BLaER1 treated with 17β-estradiol and CSF1 and Interleukin-3, amounts not matched to agents 10 nM and 100 nM (cell line): ENCODE data around the gene SERPINA5.

Experiments
- H3K27ac ChIP-seq, 11 experiments: shearing (Covaris generic); formaldehyde crosslinking; 2 replicates each; pipeline ENCODE4 v1.8.1; 2022
- H3K27me3 ChIP-seq, 11 experiments: shearing (Covaris generic); formaldehyde crosslinking; 2 replicates each; pipeline ENCODE4 v1.8.1; 2022
- H3K36me3 ChIP-seq, 11 experiments: shearing (Covaris generic); formaldehyde crosslinking; 2 replicates each; pipeline ENCODE4 v1.8.1; 2022
- H3K4me1 ChIP-seq, 10 experiments: shearing (Covaris generic); formaldehyde crosslinking; 2 replicates each; pipeline ENCODE4 v1.8.1; 2022
- H3K4me2 ChIP-seq, 11 experiments: shearing (Covaris generic); formaldehyde crosslinking; 2 replicates each; pipeline ENCODE4 v1.8.1; 2022
- H3K4me3 ChIP-seq, 10 experiments: shearing (Covaris generic); formaldehyde crosslinking; 2 replicates each; pipeline ENCODE4 v1.8.1; 2022
- H3K9ac ChIP-seq, 11 experiments: shearing (Covaris generic); formaldehyde crosslinking; 2 replicates each; pipeline ENCODE4 v1.8.1; 2022
- H3K9me3 ChIP-seq, 11 experiments: shearing (Covaris generic); formaldehyde crosslinking; replicated peaks in 1 of 11; 2 replicates each; pipeline ENCODE4 v1.8.1; 2022
- H4K20me1 ChIP-seq, 11 experiments: shearing (Covaris generic); formaldehyde crosslinking; 2 replicates each; pipeline ENCODE4 v1.8.1; 2022
- Cebpa-rat ChIP-seq, 11 experiments: shearing (Covaris generic); IDR thresholded peaks; 2 replicates each; pipeline ENCODE4 v1.8.1; 2022

The SERPINA5 gene

GRCh38 chr14:94541234-94541975 lies 39.8 kb upstream of the SERPINA5 start:
- Histone ChIP-seq H3K27ac (no peak overlapping the region), H3K27me3 (no peaks in the 10 kb centered on the region), H3K9ac (no peak overlapping the region), H4K20me1 (no peaks in the 10 kb centered on the region), H3K4me1 (peaks cover 0 to 6% (median 0%) of the 10 kb centered on the region in 10 experiments; a peak in 1 of 20 replicates), H3K4me2 (no peak overlapping the region), H3K4me3 (no peak overlapping the region), H3K9me3 (peaks cover 0 to 19% (median 9%) of the 10 kb centered on the region in 11 experiments; a peak in 16 of 22 replicates), H3K36me3 (no peaks in the 10 kb centered on the region)
- TF ChIP-seq Cebpa-rat (IDR thresholded peaks at IDR 0.05), result no peak

GRCh38 chr14:94542111-94542810 lies 39.0 kb upstream of the SERPINA5 start:
- TF ChIP-seq Cebpa-rat (IDR thresholded peaks at IDR 0.05), result no peak
- no peak overlapping the region for H3K9ac ChIP-seq
- no peaks in the 10 kb centered on the region for H4K20me1 ChIP-seq
- H3K9me3 ChIP-seq, result peaks cover 0 to 25% (median 10%) of the 10 kb centered on the region in 11 experiments; a peak in 16 of 22 replicates
- peaks cover 0 to 6% (median 0%) of the 10 kb centered on the region in 10 experiments; a peak in 1 of 20 replicates for H3K4me1 ChIP-seq
- no peak overlapping the region for H3K4me3 ChIP-seq
- peak overlapping the region in 1 of 11 experiments; percentile 31; a peak in 1 of 22 replicates for H3K4me2 ChIP-seq
- H3K36me3 ChIP-seq, result no peaks in the 10 kb centered on the region
- no peak overlapping the region for H3K27ac ChIP-seq
- no peaks in the 10 kb centered on the region for H3K27me3 ChIP-seq

GRCh38 chr14:94542811-94543440 lies 38.3 kb upstream of the SERPINA5 start:
- Histone ChIP-seq H3K4me3 (no peak overlapping the region), H3K27ac (no peak overlapping the region), H3K36me3 (no peaks in the 10 kb centered on the region), H3K27me3 (no peaks in the 10 kb centered on the region), H3K9me3 (peaks cover 0 to 28% (median 10%) of the 10 kb centered on the region in 11 experiments; a peak in 15 of 22 replicates), H3K4me1 (peaks cover 0 to 6% (median 0%) of the 10 kb centered on the region in 10 experiments; a peak in 1 of 20 replicates), H3K4me2 (peak overlapping the region in 1 of 11 experiments; percentile 31; a peak in 1 of 22 replicates), H4K20me1 (no peaks in the 10 kb centered on the region), H3K9ac (no peak overlapping the region)
- TF ChIP-seq Cebpa-rat (IDR thresholded peaks at IDR 0.05), result no peak

GRCh38 chr14:94543449-94544124 lies 37.6 kb upstream of the SERPINA5 start:
- Histone ChIP-seq H3K36me3 (no peaks in the 10 kb centered on the region), H4K20me1 (no peaks in the 10 kb centered on the region), H3K4me1 (0 out of 20 replicates have a peak, but pooled peaks cover 0 to 6% (median 0%) of the 10 kb centered on the region in 10 experiments), H3K27ac (no peak overlapping the region), H3K9ac (no peak overlapping the region), H3K9me3 (peaks cover 0 to 28% (median 10%) of the 10 kb centered on the region in 11 experiments; a peak in 15 of 22 replicates), H3K4me3 (no peak overlapping the region), H3K27me3 (no peaks in the 10 kb centered on the region), H3K4me2 (no peak overlapping the region)
- no peak for TF ChIP-seq Cebpa-rat (IDR thresholded peaks at IDR 0.05)

GRCh38 chr14:94544726-94545125 lies 36.5 kb upstream of the SERPINA5 start:
- no peak overlapping the region for H3K4me3 ChIP-seq
- no peaks in the 10 kb centered on the region for H3K36me3 ChIP-seq
- no peaks in the 10 kb centered on the region for H4K20me1 ChIP-seq
- H3K4me2 ChIP-seq, result no peak overlapping the region
- H3K27ac ChIP-seq, result no peak overlapping the region
- no peak overlapping the region for H3K9ac ChIP-seq
- H3K4me1 ChIP-seq, result 0 out of 20 replicates have a peak, but pooled peaks cover 0 to 6% (median 0%) of the 10 kb centered on the region in 10 experiments
- TF ChIP-seq Cebpa-rat (IDR thresholded peaks at IDR 0.05), result no peak
- H3K27me3 ChIP-seq, result no peaks in the 10 kb centered on the region
- peaks cover 0 to 28% (median 10%) of the 10 kb centered on the region in 11 experiments; a peak in 15 of 22 replicates for H3K9me3 ChIP-seq

GRCh38 chr14:94545131-94545841 lies 35.9 kb upstream of the SERPINA5 start:
- Histone ChIP-seq H3K9ac (no peak overlapping the region), H3K4me1 (0 out of 20 replicates have a peak, but pooled peaks cover 0 to 3% (median 0%) of the 10 kb centered on the region in 10 experiments), H3K27ac (no peak overlapping the region), H3K27me3 (no peaks in the 10 kb centered on the region), H3K4me3 (no peak overlapping the region), H3K9me3 (peaks cover 0 to 28% (median 10%) of the 10 kb centered on the region in 11 experiments; a peak in 15 of 22 replicates), H3K4me2 (no peak overlapping the region), H4K20me1 (no peaks in the 10 kb centered on the region), H3K36me3 (no peaks in the 10 kb centered on the region)
- no peak for TF ChIP-seq Cebpa-rat (IDR thresholded peaks at IDR 0.05)

GRCh38 chr14:94547151-94547680 lies 34.0 kb upstream of the SERPINA5 start:
- no peaks in the 10 kb centered on the region for H3K36me3 ChIP-seq
- H4K20me1 ChIP-seq, result no peaks in the 10 kb centered on the region
- no peaks in the 10 kb centered on the region for H3K4me1 ChIP-seq
- no peaks in the 10 kb centered on the region for H3K27me3 ChIP-seq
- no peak overlapping the region for H3K4me3 ChIP-seq
- peaks cover 0 to 28% (median 10%) of the 10 kb centered on the region in 11 experiments; a peak in 15 of 22 replicates for H3K9me3 ChIP-seq
- no peak overlapping the region for H3K4me2 ChIP-seq
- H3K9ac ChIP-seq, result no peak overlapping the region
- TF ChIP-seq Cebpa-rat (IDR thresholded peaks at IDR 0.05), result no peak
- H3K27ac ChIP-seq, result peak overlapping the region in 2 of 11 experiments; percentile 32 to 50; a peak in 2 of 22 replicates

GRCh38 chr14:94547726-94548125 lies 33.5 kb upstream of the SERPINA5 start:
- no peak for TF ChIP-seq Cebpa-rat (IDR thresholded peaks at IDR 0.05)
- H3K9ac ChIP-seq, result no peak overlapping the region
- no peaks in the 10 kb centered on the region for H4K20me1 ChIP-seq
- H3K4me1 ChIP-seq, result no peaks in the 10 kb centered on the region
- no peaks in the 10 kb centered on the region for H3K36me3 ChIP-seq
- no peak overlapping the region; a peak in 1 of 22 replicates for H3K27ac ChIP-seq
- no peaks in the 10 kb centered on the region for H3K27me3 ChIP-seq
- no peak overlapping the region for H3K4me2 ChIP-seq
- H3K4me3 ChIP-seq, result no peak overlapping the region
- peaks cover 0 to 28% (median 10%) of the 10 kb centered on the region in 11 experiments; a peak in 15 of 22 replicates for H3K9me3 ChIP-seq
